Body of pancreas (tissue), 4 donors: ENCODE measurements around the gene TMEM52. TPM values are rescaled to one million over a fixed set of nuclear protein-coding genes. Genes with fewer than 3 reads are reported as not detected.

Experiments used
- ATAC-seq: fragments of 150-250 bp; one replicate; pipeline ENCODE4 v1.9.1; 2016
- DNase-seq, 4 donors: peaks; one replicate each; pipeline ENCODE4 v3.0.0-alpha.2; 2019
- H3K27ac ChIP-seq, 4 donors: fragments of 200-600 bp; sonication (generic); 1 replicate in 3 of 4; 2 replicates in 1 of 4; pipeline versions ENCODE4 v1.5.1 to v1.6.1; 2016 to 2019; ENCODE audit warnings: mild to moderate bottlenecking in 1 of 4, mixed read lengths in 1 of 4, moderate library complexity in 1 of 4
- H3K27me3 ChIP-seq, 2 donors: fragments of 200-600 bp; sonication (generic); one replicate each; pipeline ENCODE4 v1.6.0; 2016; ENCODE audit warnings: mild to moderate bottlenecking in 1 of 2
- H3K36me3 ChIP-seq, 2 donors: fragments of 200-600 bp; sonication (generic); replicated peaks in 1 of 2; 2 replicates each; pipeline ENCODE4 v1.5.1; 2016; ENCODE audit warnings: low read depth in 2 of 2; ENCODE audit not compliant: insufficient read depth in 1 of 2
- H3K4me1 ChIP-seq: fragments of 200-600 bp; sonication (generic); one replicate; pipeline ENCODE4 v1.6.0; 2016
- H3K4me3 ChIP-seq, 2 donors: fragments of 200-600 bp; sonication (generic); 1 replicate in 1 of 2; 2 replicates in 1 of 2; pipeline ENCODE4 v1.5.1; 2016 to 2019
- H3K9me3 ChIP-seq, 3 donors: fragments of 200-600 bp; sonication (generic); 1 replicate in 2 of 3; 2 replicates in 1 of 3; pipeline ENCODE4 v1.5.1; 2016
- CTCF ChIP-seq, 7 experiments: fragments of 450-650 bp in 4 of 7; fragments of 200-600 bp in 3 of 7; sonication (generic) in 3 of 7; IDR thresholded peaks; one replicate each; pipeline ENCODE4 v1.5.1; 2016 to 2019; ENCODE audit warnings: antibody characterized with exemption in 7 of 7
- POLR2A ChIP-seq, 3 donors: fragments of 450-650 bp; IDR thresholded peaks; one replicate each; pipeline ENCODE4 v1.6.1; 2016; ENCODE audit warnings: antibody characterized with exemption in 3 of 3, mild to moderate bottlenecking in 2 of 3
- WGBS, 2 donors: methylation state at CpG; one replicate each; pipeline ENCODE4 v1.1.5; 2017; 5-methylcytosine and 5-hydroxymethylcytosine counted together
- intact Hi-C: fragments of 100-400 bp; cut with DNase I; formaldehyde crosslinking; loops from one replicate; pipeline ENCODE4 v1.15.1; 2023
- total RNA-seq, 2 donors: library from RNA; depleted of rRNA; stranded (reverse); fragments of >200 nt; gene quantifications; one replicate each; pipeline ENCODE4 v1.1.0, GENCODE V29; 2016

The TMEM52 gene
- total RNA-seq, 2 donors from 2014 or later, result 65.6 to 107 TPM

- Histone ChIP-seq H3K4me1 (peaks cover 7% of the 10 kb centered on the region), H3K27ac (no peak overlapping the region), H3K27me3 (no peaks in the 10 kb centered on the region), H3K9me3 (no peaks in the 10 kb centered on the region), H3K36me3 (no peaks in the 10 kb centered on the region), H3K4me3 (no peak overlapping the region)
- intact Hi-C loops, result no loop called here
- TF ChIP-seq POLR2A (IDR thresholded peaks at IDR 0.05), result no peak
- TF ChIP-seq CTCF (IDR thresholded peaks at IDR 0.05), result no peak
- no peak for ATAC-seq
- WGBS, 2 donors, result 70 to 90% methylated on average over 10 to 33 of the region's 39 CpGs
- no peak for DNase-seq
Observed at GRCh38 chr1:1941868-1942752, 23.0 kb upstream of the TMEM52 start.

GRCh38 chr1:1941211-1941841 is 22.2 kb upstream of the TMEM52 start:
- TF ChIP-seq CTCF (IDR thresholded peaks at IDR 0.05) (no peak), POLR2A (IDR thresholded peaks at IDR 0.05) (no peak)
- Histone ChIP-seq H3K4me1 (peaks cover 7% of the 10 kb centered on the region), H3K27ac (no peak overlapping the region), H3K9me3 (no peaks in the 10 kb centered on the region), H3K4me3 (no peak overlapping the region), H3K27me3 (no peaks in the 10 kb centered on the region), H3K36me3 (no peaks in the 10 kb centered on the region)
- ATAC-seq, result no peak
- intact Hi-C loops, result no loop called here
- no peak for DNase-seq
- WGBS, 2 donors, result 63 to 64% methylated on average over 13 to 19 of the region's 19 CpGs

- H3K27me3 ChIP-seq, result no peaks in the 10 kb centered on the region
- H3K27ac ChIP-seq, result no peak overlapping the region
- no peaks in the 10 kb centered on the region for H3K36me3 ChIP-seq
- H3K9me3 ChIP-seq, result no peaks in the 10 kb centered on the region
- TF ChIP-seq POLR2A (IDR thresholded peaks at IDR 0.05), result no peak
- TF ChIP-seq CTCF (IDR thresholded peaks at IDR 0.05), result no peak
- H3K4me1 ChIP-seq, result peaks cover 7% of the 10 kb centered on the region
- intact Hi-C loops, result no loop called here
- H3K4me3 ChIP-seq, result no peak overlapping the region
- 68 to 77% methylated on average over 7 to 12 of the region's 12 CpGs for WGBS, 2 donors
- DNase-seq, result no peak
- no peak for ATAC-seq
Observed at GRCh38 chr1:1940123-1940425, 21.0 kb upstream of the TMEM52 start.

- H3K27ac ChIP-seq, result no peak overlapping the region
- no peak for TF ChIP-seq POLR2A (IDR thresholded peaks at IDR 0.05)
- no peak for TF ChIP-seq CTCF (IDR thresholded peaks at IDR 0.05)
- ATAC-seq (no peak), DNase-seq (no peak)
- 79 to 82% methylated on average over 20 to 28 of the region's 28 CpGs for WGBS, 2 donors
- no peaks in the 10 kb centered on the region for H3K36me3 ChIP-seq
- intact Hi-C loops, result no loop called here
- H3K27me3 ChIP-seq, result no peaks in the 10 kb centered on the region
- peaks cover 7% of the 10 kb centered on the region for H3K4me1 ChIP-seq
- no peaks in the 10 kb centered on the region for H3K9me3 ChIP-seq
- no peak overlapping the region for H3K4me3 ChIP-seq
Observed at GRCh38 chr1:1939296-1940122, 20.4 kb upstream of the TMEM52 start.
